ENCODE results near the gene PTPRM. TPM values are rescaled to one million over a fixed set of nuclear protein-coding genes. Genes with fewer than 3 reads are reported as not detected.
A peak's percentile ranks its signal among the peaks of the same experiment; 100 is the strongest.

Gene PTPRM
- polyA plus RNA-seq, 12 donors, result 64.3 to 109 (median 90.1) TPM; not detected in 1

GRCh38 chr18:8389391-8390340 is 822.5 kb downstream of the PTPRM start:
- peak; percentile 75 for DNase-seq

- DNase-seq, result no peak
Measured at GRCh38 chr18:8391068-8391467, 824.0 kb downstream of the PTPRM start.

- no peak for DNase-seq
Measured at GRCh38 chr18:8396254-8396653, 829.1 kb downstream of the PTPRM start.

- DNase-seq, result no peak
Measured at GRCh38 chr18:8397034-8397433, 829.9 kb downstream of the PTPRM start.

GRCh38 chr18:8399138-8399537 is 832.0 kb downstream of the PTPRM start:
- DNase-seq, result no peak

GRCh38 chr18:8400193-8400752 is 833.2 kb downstream of the PTPRM start:
- DNase-seq, result no peak

GRCh38 chr18:8400825-8401224 is 833.7 kb downstream of the PTPRM start:
- no peak for DNase-seq

GRCh38 chr18:8401606-8402005 is 834.5 kb downstream of the PTPRM start:
- no peak for DNase-seq

GRCh38 chr18:8402237-8402636 is 835.1 kb downstream of the PTPRM start:
- DNase-seq, result no peak

GRCh38 chr18:8403713-8404112 is 836.6 kb downstream of the PTPRM start:
- no peak for DNase-seq

- no peak for DNase-seq
Measured at GRCh38 chr18:8406186-8406867, 839.2 kb downstream of the PTPRM start.

- DNase-seq, result no peak
Measured at GRCh38 chr18:8406868-8407250, 839.7 kb downstream of the PTPRM start.

- no peak for DNase-seq
Measured at GRCh38 chr18:8409151-8409550, 842.0 kb downstream of the PTPRM start.

GRCh38 chr18:8411492-8411891 is 844.4 kb downstream of the PTPRM start:
- DNase-seq, result no peak

GRCh38 chr18:8412117-8412516 is 845.0 kb downstream of the PTPRM start:
- no peak for DNase-seq

GRCh38 chr18:8413189-8413588 is 846.1 kb downstream of the PTPRM start:
- no peak for DNase-seq

- no peak for DNase-seq
Measured at GRCh38 chr18:8413751-8414150, 846.6 kb downstream of the PTPRM start.

GRCh38 chr18:8416212-8417019 is 849.3 kb downstream of the PTPRM start:
- no peak for DNase-seq

- DNase-seq, result no peak
Measured at GRCh38 chr18:8422391-8422790, 855.3 kb downstream of the PTPRM start.

GRCh38 chr18:8423051-8423557 is 856.0 kb downstream of the PTPRM start:
- no peak for DNase-seq

GRCh38 chr18:8424481-8424880 is 857.4 kb downstream of the PTPRM start:
- DNase-seq, result no peak

Measured in muscle of arm (tissue), 12 donors.